ENCODE data around the gene ICOS.
"Not testable (repeated sequence)": the region's sequence is repeated elsewhere in the genome, so short reads cannot be mapped to it uniquely, and the experiment has no call there.

ICOS gene

GRCh38 chr2:203972066-203972465 lies 35.5 kb downstream of the ICOS start:
- TF ChIP-seq CTCF (conservative IDR thresholded peaks at IDR 0.05; ENCODE audit: low read depth, low read length) = no peak
- peak; percentile 2 for DNase-seq (ENCODE audit: low read depth)

GRCh38 chr2:203973000-203973399 lies 36.4 kb downstream of the ICOS start:
- no peak for DNase-seq (ENCODE audit: low read depth)
- no peak for TF ChIP-seq CTCF (conservative IDR thresholded peaks at IDR 0.05; ENCODE audit: low read depth, low read length)
- H3K4me3 ChIP-seq (ENCODE audit: low read length) = no peak overlapping the region

More at GRCh38 chr2:203972066-203972465, 35.5 kb downstream of the ICOS start:
- no peak overlapping the region for H3K4me3 ChIP-seq (ENCODE audit: low read length)

GRCh38 chr2:203973676-203974075 lies 37.1 kb downstream of the ICOS start:
- DNase-seq (ENCODE audit: low read depth) = no peak
- TF ChIP-seq CTCF (conservative IDR thresholded peaks at IDR 0.05; ENCODE audit: low read depth, low read length) = no peak
- no peak overlapping the region for H3K4me3 ChIP-seq (ENCODE audit: low read length)

GRCh38 chr2:203975912-203976311 lies 39.3 kb downstream of the ICOS start:
- H3K4me3 ChIP-seq (ENCODE audit: low read length) = no peak overlapping the region
- DNase-seq (ENCODE audit: low read depth) = no peak
- TF ChIP-seq CTCF (conservative IDR thresholded peaks at IDR 0.05; ENCODE audit: low read depth, low read length) = no peak

GRCh38 chr2:203982276-203982675 lies 45.7 kb downstream of the ICOS start:
- H3K4me3 ChIP-seq (ENCODE audit: low read length) = no peak overlapping the region
- no peak for DNase-seq (ENCODE audit: low read depth)
- no peak for TF ChIP-seq CTCF (conservative IDR thresholded peaks at IDR 0.05; ENCODE audit: low read depth, low read length)

- H3K4me3 ChIP-seq (ENCODE audit: low read length) = no peak overlapping the region
- TF ChIP-seq CTCF (conservative IDR thresholded peaks at IDR 0.05; ENCODE audit: low read depth, low read length) = no peak
- DNase-seq (ENCODE audit: low read depth) = no peak
Measured at GRCh38 chr2:203983064-203983715, 46.6 kb downstream of the ICOS start.

GRCh38 chr2:203985978-203986377 lies 49.4 kb downstream of the ICOS start:
- not testable (repeated sequence) for H3K4me3 ChIP-seq (ENCODE audit: low read length)

More at GRCh38 chr2:203985978-203986377, 49.4 kb downstream of the ICOS start:
- not testable (repeated sequence) for DNase-seq (ENCODE audit: low read depth)
